ENCODE measurements around the gene GNGT1.

Gene GNGT1

DNA sequence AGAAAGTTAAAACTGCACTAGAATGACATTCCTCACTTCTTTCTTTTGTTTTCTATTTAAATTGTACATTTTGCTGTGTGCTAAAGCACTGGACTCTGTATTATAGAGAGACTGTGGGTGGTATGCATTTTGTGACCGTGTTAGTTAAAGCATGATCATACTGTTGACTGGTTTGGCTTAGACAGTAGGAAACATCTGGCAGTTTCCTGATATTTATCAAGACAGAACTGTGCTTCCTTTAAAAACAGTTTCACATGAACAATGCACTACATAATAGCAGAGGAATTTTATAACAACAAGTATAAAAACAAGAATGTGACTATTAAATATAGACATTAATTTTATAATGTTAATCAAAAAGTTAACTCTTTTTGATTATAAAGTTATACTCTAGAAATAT is 38.3 kb downstream of the GNGT1 start:
- Histone ChIP-seq H3K4me1 (ENCODE audit: insufficient read depth, insufficient read length) (no peaks in the 10 kb centered on the region), H3K27me3 (ENCODE audit: insufficient read depth, insufficient read length) (no peaks in the 10 kb centered on the region), H3K9me3 (ENCODE audit: insufficient read depth, low read length) (no peaks in the 10 kb centered on the region), H3K36me3 (ENCODE audit: insufficient read depth, insufficient read length, low read length) (no peaks in the 10 kb centered on the region), H3K4me3 (ENCODE audit: insufficient read length, low read depth) (no peak overlapping the region), H3K9ac (ENCODE audit: insufficient read length, low read depth) (no peak overlapping the region)
- DNase-seq (ENCODE audit: low read depth, low spot score) = no peak
- TF ChIP-seq YY1 (IDR thresholded peaks at IDR 0.05; ENCODE audit: insufficient read depth, insufficient read length) = no peak
- TF ChIP-seq ZNF274 (IDR thresholded peaks at IDR 0.05; ENCODE audit: low read depth, low read length) = no peak
- no peak for TF ChIP-seq SUZ12 (IDR thresholded peaks at IDR 0.05; ENCODE audit: extremely low read depth, insufficient read depth, insufficient read length)

DNA sequence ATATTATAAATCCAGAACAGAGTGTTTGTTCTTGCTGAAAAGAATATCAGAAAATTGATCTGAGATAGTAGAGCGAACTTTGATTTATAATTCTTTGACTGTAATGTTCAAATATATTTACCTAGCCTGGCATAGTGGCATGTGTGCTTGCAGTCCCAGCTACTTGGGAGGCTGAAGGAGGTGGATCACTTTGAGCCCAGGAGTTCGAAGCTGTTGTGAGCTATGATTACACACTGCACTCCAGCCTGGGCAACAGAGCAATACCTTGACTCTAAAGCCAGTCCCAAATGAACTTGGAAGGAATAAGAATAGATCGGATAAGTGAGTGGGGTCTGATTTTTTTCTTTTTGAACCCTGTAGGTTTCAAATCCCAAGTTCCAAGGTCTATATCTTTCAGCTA is 38.7 kb downstream of the GNGT1 start:
- no peak overlapping the region for H3K9ac ChIP-seq (ENCODE audit: insufficient read length, low read depth)

DNA sequence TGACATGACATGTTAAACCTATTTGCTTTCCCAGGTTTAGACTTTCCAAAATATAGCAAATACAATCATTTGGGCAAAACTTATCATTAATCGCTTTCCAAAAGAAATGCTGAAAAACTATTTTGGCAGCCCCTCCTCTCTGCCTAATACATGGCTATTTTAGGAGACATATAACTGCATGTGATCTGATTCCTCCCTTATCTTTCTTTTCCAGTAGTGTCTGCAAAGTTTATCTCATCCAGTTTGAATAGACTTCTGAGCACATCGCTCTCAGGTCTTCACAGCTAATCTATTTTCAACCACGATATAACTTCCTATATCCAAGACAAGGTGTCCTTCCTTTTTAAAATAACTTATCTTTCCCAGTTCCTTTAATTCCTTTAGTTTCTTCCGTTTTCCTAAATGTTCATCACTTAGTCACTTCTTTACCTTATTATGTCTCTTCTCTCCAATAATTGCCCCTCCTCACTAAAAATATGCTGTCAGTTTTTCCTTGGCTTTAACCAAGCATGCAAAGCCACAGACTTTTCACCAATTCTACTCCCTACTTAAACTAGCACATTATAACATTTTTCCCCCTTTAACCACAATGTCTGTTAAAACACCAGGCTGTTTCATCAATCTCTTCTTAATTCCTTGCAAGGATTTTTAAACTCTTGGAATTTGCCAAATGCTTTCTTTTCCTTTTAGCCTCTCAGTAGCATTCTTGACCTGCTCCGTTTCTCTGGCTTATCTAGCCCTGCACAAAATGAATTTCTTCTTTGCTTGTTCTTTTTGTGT is 39.6 kb downstream of the GNGT1 start:
- Histone ChIP-seq H3K4me1 (ENCODE audit: insufficient read depth, insufficient read length) (no peaks in the 10 kb centered on the region), H3K9ac (ENCODE audit: insufficient read length, low read depth) (no peak overlapping the region), H3K36me3 (ENCODE audit: insufficient read depth, insufficient read length, low read length) (no peaks in the 10 kb centered on the region), H3K9me3 (ENCODE audit: insufficient read depth, low read length) (no peaks in the 10 kb centered on the region), H3K27me3 (ENCODE audit: insufficient read depth, insufficient read length) (no peaks in the 10 kb centered on the region), H3K4me3 (ENCODE audit: insufficient read length, low read depth) (no peak overlapping the region)
- DNase-seq (ENCODE audit: low read depth, low spot score) = no peak
- TF ChIP-seq ZNF274 (IDR thresholded peaks at IDR 0.05; ENCODE audit: low read depth, low read length) = no peak
- TF ChIP-seq YY1 (IDR thresholded peaks at IDR 0.05; ENCODE audit: insufficient read depth, insufficient read length) = no peak
- TF ChIP-seq SUZ12 (IDR thresholded peaks at IDR 0.05; ENCODE audit: extremely low read depth, insufficient read depth, insufficient read length) = no peak

More for the DNA sequence above, 38.7 kb downstream of the GNGT1 start:
- TF ChIP-seq ZNF274 (IDR thresholded peaks at IDR 0.05; ENCODE audit: low read depth, low read length) = no peak
- TF ChIP-seq SUZ12 (IDR thresholded peaks at IDR 0.05; ENCODE audit: extremely low read depth, insufficient read depth, insufficient read length) = no peak
- no peak for TF ChIP-seq YY1 (IDR thresholded peaks at IDR 0.05; ENCODE audit: insufficient read depth, insufficient read length)
- no peaks in the 10 kb centered on the region for H3K27me3 ChIP-seq (ENCODE audit: insufficient read depth, insufficient read length)
- no peak overlapping the region for H3K4me3 ChIP-seq (ENCODE audit: insufficient read length, low read depth)
- H3K9me3 ChIP-seq (ENCODE audit: insufficient read depth, low read length) = no peaks in the 10 kb centered on the region
- no peaks in the 10 kb centered on the region for H3K36me3 ChIP-seq (ENCODE audit: insufficient read depth, insufficient read length, low read length)
- H3K4me1 ChIP-seq (ENCODE audit: insufficient read depth, insufficient read length) = no peaks in the 10 kb centered on the region
- DNase-seq (ENCODE audit: low read depth, low spot score) = no peak

DNA sequence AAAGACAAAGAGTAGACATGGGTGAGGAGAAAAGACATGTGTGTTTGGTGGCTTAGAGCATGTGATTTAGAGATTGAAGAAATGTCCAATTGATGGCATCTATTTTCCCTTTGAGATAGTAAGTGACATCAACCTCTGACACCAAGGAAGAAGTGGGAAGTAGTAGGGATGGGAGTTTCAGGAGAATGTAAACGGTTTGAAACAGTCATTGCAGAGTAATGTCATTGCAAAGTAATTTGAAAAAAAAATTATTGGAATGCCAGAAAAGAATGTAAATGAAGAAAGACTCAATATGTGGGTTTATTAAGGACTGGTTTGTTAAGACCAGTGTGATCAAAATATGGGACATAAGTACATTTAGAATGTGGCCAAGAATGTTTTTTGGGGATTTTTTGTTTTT is 41.7 kb downstream of the GNGT1 start:
- H3K36me3 ChIP-seq (ENCODE audit: insufficient read depth, insufficient read length, low read length) = no peaks in the 10 kb centered on the region
- H3K9ac ChIP-seq (ENCODE audit: insufficient read length, low read depth) = no peak overlapping the region
- H3K4me1 ChIP-seq (ENCODE audit: insufficient read depth, insufficient read length) = no peaks in the 10 kb centered on the region
- H3K9me3 ChIP-seq (ENCODE audit: insufficient read depth, low read length) = no peaks in the 10 kb centered on the region
- no peaks in the 10 kb centered on the region for H3K27me3 ChIP-seq (ENCODE audit: insufficient read depth, insufficient read length)
- H3K4me3 ChIP-seq (ENCODE audit: insufficient read length, low read depth) = no peak overlapping the region
- DNase-seq (ENCODE audit: low read depth, low spot score) = no peak
- no peak for TF ChIP-seq ZNF274 (IDR thresholded peaks at IDR 0.05; ENCODE audit: low read depth, low read length)
- no peak for TF ChIP-seq YY1 (IDR thresholded peaks at IDR 0.05; ENCODE audit: insufficient read depth, insufficient read length)
- TF ChIP-seq SUZ12 (IDR thresholded peaks at IDR 0.05; ENCODE audit: extremely low read depth, insufficient read depth, insufficient read length) = no peak

DNA sequence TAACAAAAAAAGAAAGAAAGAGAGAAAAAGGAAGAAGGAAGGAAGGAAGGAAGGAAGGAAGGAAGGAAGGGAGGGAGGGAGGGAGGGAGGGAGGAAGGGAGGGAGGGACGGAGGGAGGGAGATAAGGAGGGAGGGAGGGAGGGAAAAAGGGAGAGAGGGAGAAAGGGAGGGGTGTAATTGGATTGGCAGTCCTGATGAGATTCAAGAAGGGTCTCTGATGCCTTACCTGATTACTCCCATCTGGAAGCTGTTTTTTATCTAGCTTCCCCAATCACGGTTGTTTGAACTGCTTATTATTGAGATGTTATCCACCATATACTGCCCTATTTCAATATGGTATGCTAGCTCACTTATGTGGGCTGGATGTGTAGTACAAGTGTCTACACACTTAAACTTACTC is 42.5 kb downstream of the GNGT1 start:
- Histone ChIP-seq H3K27me3 (ENCODE audit: insufficient read depth, insufficient read length) (no peaks in the 10 kb centered on the region), H3K4me3 (ENCODE audit: insufficient read length, low read depth) (no peak overlapping the region), H3K4me1 (ENCODE audit: insufficient read depth, insufficient read length) (no peaks in the 10 kb centered on the region), H3K9ac (ENCODE audit: insufficient read length, low read depth) (no peak overlapping the region), H3K36me3 (ENCODE audit: insufficient read depth, insufficient read length, low read length) (no peaks in the 10 kb centered on the region), H3K9me3 (ENCODE audit: insufficient read depth, low read length) (no peaks in the 10 kb centered on the region)
- no peak for DNase-seq (ENCODE audit: low read depth, low spot score)
- TF ChIP-seq ZNF274 (IDR thresholded peaks at IDR 0.05; ENCODE audit: low read depth, low read length) (no peak), YY1 (IDR thresholded peaks at IDR 0.05; ENCODE audit: insufficient read depth, insufficient read length) (no peak), SUZ12 (IDR thresholded peaks at IDR 0.05; ENCODE audit: extremely low read depth, insufficient read depth, insufficient read length) (no peak)

DNA sequence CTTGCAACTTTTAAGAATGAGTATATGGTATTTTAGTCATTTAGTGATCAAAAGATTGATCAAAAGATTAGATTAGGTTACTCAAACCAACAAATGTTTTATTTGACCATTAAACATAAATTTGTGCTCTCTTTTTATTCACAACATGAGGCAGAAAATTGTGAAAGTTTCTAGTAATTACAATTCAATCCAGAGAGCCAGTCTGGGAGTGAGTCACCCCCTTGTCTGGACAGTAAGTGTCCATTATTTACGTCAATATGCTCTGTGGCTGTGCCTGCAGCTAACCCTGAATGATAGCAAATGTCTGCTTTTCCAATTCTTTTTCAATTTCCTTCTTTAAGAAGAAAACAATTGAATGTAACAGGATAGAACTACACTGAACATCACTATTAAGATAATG is 43.1 kb downstream of the GNGT1 start:
- H3K27me3 ChIP-seq (ENCODE audit: insufficient read depth, insufficient read length) = no peaks in the 10 kb centered on the region
- H3K4me3 ChIP-seq (ENCODE audit: insufficient read length, low read depth) = no peak overlapping the region
- DNase-seq (ENCODE audit: low read depth, low spot score) = no peak
- H3K9me3 ChIP-seq (ENCODE audit: insufficient read depth, low read length) = no peaks in the 10 kb centered on the region
- H3K36me3 ChIP-seq (ENCODE audit: insufficient read depth, insufficient read length, low read length) = no peaks in the 10 kb centered on the region
- H3K9ac ChIP-seq (ENCODE audit: insufficient read length, low read depth) = no peak overlapping the region
- no peaks in the 10 kb centered on the region for H3K4me1 ChIP-seq (ENCODE audit: insufficient read depth, insufficient read length)
- no peak for TF ChIP-seq ZNF274 (IDR thresholded peaks at IDR 0.05; ENCODE audit: low read depth, low read length)
- TF ChIP-seq SUZ12 (IDR thresholded peaks at IDR 0.05; ENCODE audit: extremely low read depth, insufficient read depth, insufficient read length) = no peak
- TF ChIP-seq YY1 (IDR thresholded peaks at IDR 0.05; ENCODE audit: insufficient read depth, insufficient read length) = no peak

DNA sequence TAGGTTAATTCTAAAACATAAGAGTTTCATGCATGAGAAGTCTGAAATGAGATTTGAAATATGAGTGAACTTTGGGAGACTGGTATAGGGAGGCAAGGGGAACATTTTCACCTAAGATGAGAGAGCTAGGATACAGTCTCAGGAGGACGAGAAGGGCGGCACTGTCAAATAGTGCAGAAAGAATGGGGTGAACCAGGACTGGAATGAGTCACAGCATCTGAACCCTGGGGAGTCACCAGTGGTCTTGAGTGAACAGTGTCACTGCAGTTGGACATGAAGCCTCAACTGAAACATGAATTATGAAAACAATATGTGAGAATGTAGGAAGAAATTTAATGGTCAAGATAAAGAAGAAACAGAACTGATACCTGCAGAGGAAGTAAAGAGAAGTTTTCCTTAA is 48.9 kb downstream of the GNGT1 start:
- Histone ChIP-seq H3K9me3 (ENCODE audit: insufficient read depth, low read length) (no peaks in the 10 kb centered on the region), H3K9ac (ENCODE audit: insufficient read length, low read depth) (no peak overlapping the region), H3K36me3 (ENCODE audit: insufficient read depth, insufficient read length, low read length) (no peaks in the 10 kb centered on the region), H3K4me3 (ENCODE audit: insufficient read length, low read depth) (no peak overlapping the region), H3K4me1 (ENCODE audit: insufficient read depth, insufficient read length) (no peaks in the 10 kb centered on the region), H3K27me3 (ENCODE audit: insufficient read depth, insufficient read length) (no peaks in the 10 kb centered on the region)
- DNase-seq (ENCODE audit: low read depth, low spot score) = no peak
- TF ChIP-seq SUZ12 (IDR thresholded peaks at IDR 0.05; ENCODE audit: extremely low read depth, insufficient read depth, insufficient read length) (no peak), ZNF274 (IDR thresholded peaks at IDR 0.05; ENCODE audit: low read depth, low read length) (no peak), YY1 (IDR thresholded peaks at IDR 0.05; ENCODE audit: insufficient read depth, insufficient read length) (no peak)
